A673 (cell line): ENCODE data around the gene TMEM161B. TPM values are rescaled to one million over a fixed set of nuclear protein-coding genes. Genes with fewer than 3 reads are reported as not detected.

Experiments
- BruUV-seq: library from RNA; stranded (reverse); fragments of 400-500 nt; replicated peaks from 2 replicates; lab custom pipeline; 2021; lab: Mats Ljungman, UMichigan
- CTCF ChIA-PET: fragments of 300-600 bp; sonication (Branson Sonifier 250); formaldehyde crosslinking; loops from one replicate; lab custom pipeline; 2022; ENCODE audit warnings: antibody characterized with exemption; lab: Charles Lee
- POLR2A ChIA-PET: fragments of 300-600 bp; sonication (Branson Sonifier 250); formaldehyde crosslinking; loops from one replicate; lab custom pipeline; 2022; ENCODE audit warnings: antibody characterized with exemption; ENCODE audit not compliant: low non-redundant PET; lab: Charles Lee
- DNase-seq: peaks from one replicate; pipeline ENCODE4 v3.0.0-alpha.2; 2015; ENCODE audit warnings: low spot score
- H3K27ac ChIP-seq: fragments of 200-600 bp; sonication (generic); 2 replicates; pipeline ENCODE4 v1.5.1; 2016; ENCODE audit warnings: mixed run types, low read depth, mild to moderate bottlenecking, mixed read lengths, antibody characterized with exemption, low read length; ENCODE audit not compliant: poor library complexity, severe bottlenecking
- H3K27me3 ChIP-seq: fragments of 200-600 bp; sonication (generic); replicated peaks from 2 replicates; pipeline ENCODE4 v1.6.1; 2017; ENCODE audit warnings: mixed run types, low read depth, mild to moderate bottlenecking, mixed read lengths, antibody characterized with exemption, low read length; ENCODE audit not compliant: insufficient read depth, poor library complexity
- H3K36me3 ChIP-seq: fragments of 200-600 bp; sonication (generic); 2 replicates; pipeline ENCODE4 v1.6.1; 2016; ENCODE audit warnings: mixed run types, mild to moderate bottlenecking, mixed read lengths, antibody characterized with exemption, low read length; ENCODE audit not compliant: insufficient read depth, poor library complexity, severe bottlenecking
- H3K4me1 ChIP-seq: fragments of 200-600 bp; sonication (generic); 2 replicates; pipeline ENCODE4 v1.6.1; 2017; ENCODE audit warnings: mixed run types, mild to moderate bottlenecking, mixed read lengths, antibody characterized with exemption, low read length; ENCODE audit not compliant: insufficient read depth, poor library complexity, severe bottlenecking
- H3K4me3 ChIP-seq: fragments of 200-600 bp; sonication (generic); 2 replicates; pipeline ENCODE4 v1.5.1; 2016; ENCODE audit warnings: low read depth, mixed run types, mild to moderate bottlenecking, mixed read lengths, low read length; ENCODE audit not compliant: poor library complexity, severe bottlenecking
- H3K9me3 ChIP-seq: fragments of 200-600 bp; sonication (generic); 2 replicates; pipeline ENCODE4 v1.6.1; 2016; ENCODE audit warnings: mixed run types, low read depth, mild to moderate bottlenecking, mixed read lengths, antibody characterized with exemption, low read length; ENCODE audit not compliant: poor library complexity, severe bottlenecking
- EZH2 ChIP-seq: fragments of 200-600 bp; sonication (generic); IDR thresholded peaks from 2 replicates; pipeline ENCODE4 v1.6.1; 2017; ENCODE audit warnings: borderline replicate concordance, low read depth, mild to moderate bottlenecking, mixed read lengths, antibody characterized with exemption, low read length; ENCODE audit not compliant: poor library complexity, severe bottlenecking
- intact Hi-C: fragments of 100-400 bp; cut with micrococcal nuclease; formaldehyde crosslinking; loops from one replicate; pipeline ENCODE4 v1.10.0; 2022; ENCODE audit not compliant: unreplicated experiment
- total RNA-seq: library from RNA; stranded (reverse); gene quantifications from 2 replicates; pipeline ENCODE4 v1.2.3, GENCODE V29; 2021
- TF ChIP-seq, protein P1 (sequence below): fragments of 300-800, 200-600 bp; sonication (generic); conservative IDR thresholded peaks from 2 replicates; pipeline ENCODE4 v1.5.1; 2017; ENCODE audit warnings: low read depth, mild to moderate bottlenecking, antibody characterized with exemption, low read length, moderate library complexity, mixed read lengths

TMEM161B gene
- total RNA-seq, 1 experiment from 2014 or later = 20.7 TPM

DNA sequence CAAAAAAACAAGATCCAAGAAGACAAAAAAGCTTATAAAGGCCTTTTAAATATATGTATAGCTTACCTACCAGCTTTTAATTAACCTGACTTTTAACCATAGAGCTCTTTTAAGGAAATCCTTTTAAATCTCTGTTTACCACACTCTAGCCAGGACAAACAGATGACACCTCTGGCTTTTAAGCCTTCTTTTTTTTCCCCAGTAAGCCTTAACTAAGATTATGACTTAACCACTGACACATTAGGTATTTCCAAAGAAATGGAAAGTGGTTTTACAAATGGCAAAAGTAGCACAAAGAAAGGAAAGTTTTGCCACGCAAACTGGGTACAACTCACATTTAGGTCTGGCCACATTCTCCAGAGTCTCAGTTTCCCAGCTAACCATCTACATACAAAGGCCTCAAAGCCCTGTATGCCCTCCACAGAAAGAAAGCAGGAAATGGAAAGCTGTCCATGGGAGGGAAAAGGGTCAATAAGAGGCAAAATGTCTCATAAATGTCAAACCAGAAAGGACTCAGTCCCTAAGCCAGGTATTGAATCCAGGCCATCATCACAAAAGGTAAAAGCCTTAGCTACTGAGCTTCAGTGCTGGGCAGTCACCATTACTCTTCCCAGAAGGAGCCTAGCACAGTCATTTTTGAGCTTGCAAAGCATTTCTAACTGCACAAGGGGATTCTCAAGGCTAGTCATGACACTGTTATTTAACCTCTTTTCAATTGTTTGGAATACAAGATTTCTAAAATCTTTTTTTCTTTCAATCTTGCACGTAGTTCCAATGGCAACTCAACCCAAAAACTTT is 19.7 kb downstream of the TMEM161B start:
- Histone ChIP-seq H3K4me1 (peaks cover 3% of the 10 kb centered on the region), H3K27ac (no peak overlapping the region)
- POLR2A ChIA-PET = no interaction called here

DNA sequence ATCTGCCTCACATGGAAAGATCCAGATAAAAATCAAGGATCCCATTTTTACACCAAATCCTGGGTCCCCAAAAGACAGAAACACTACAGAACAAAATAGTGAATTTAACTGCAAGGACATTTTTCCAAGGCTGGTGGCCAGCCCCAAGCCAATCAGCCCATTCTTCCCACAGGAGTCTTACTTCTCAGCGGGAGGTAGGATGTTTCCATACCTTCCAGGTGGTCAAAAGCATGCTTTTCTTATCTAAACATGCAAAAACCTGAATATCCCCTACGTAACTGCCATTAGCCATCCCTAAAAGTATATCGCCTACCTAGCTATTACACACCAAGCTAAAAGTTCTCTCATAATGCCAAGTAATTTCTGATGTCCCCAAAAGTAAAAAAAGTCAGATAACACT is 20.6 kb downstream of the TMEM161B start:
- ChIA-PET POLR2A (no interaction called here), CTCF (no interaction called here)
- H3K9me3 ChIP-seq = no peaks in the 10 kb centered on the region
- no peak overlapping the region for H3K27ac ChIP-seq
- no TSS peak for BruUV-seq
- DNase-seq = no peak
- TF ChIP-seq, protein P1, sequence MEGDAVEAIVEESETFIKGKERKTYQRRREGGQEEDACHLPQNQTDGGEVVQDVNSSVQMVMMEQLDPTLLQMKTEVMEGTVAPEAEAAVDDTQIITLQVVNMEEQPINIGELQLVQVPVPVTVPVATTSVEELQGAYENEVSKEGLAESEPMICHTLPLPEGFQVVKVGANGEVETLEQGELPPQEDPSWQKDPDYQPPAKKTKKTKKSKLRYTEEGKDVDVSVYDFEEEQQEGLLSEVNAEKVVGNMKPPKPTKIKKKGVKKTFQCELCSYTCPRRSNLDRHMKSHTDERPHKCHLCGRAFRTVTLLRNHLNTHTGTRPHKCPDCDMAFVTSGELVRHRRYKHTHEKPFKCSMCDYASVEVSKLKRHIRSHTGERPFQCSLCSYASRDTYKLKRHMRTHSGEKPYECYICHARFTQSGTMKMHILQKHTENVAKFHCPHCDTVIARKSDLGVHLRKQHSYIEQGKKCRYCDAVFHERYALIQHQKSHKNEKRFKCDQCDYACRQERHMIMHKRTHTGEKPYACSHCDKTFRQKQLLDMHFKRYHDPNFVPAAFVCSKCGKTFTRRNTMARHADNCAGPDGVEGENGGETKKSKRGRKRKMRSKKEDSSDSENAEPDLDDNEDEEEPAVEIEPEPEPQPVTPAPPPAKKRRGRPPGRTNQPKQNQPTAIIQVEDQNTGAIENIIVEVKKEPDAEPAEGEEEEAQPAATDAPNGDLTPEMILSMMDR = no peak
- no peak for TF ChIP-seq EZH2
- no peaks in the 10 kb centered on the region for H3K36me3 ChIP-seq
- peaks cover 10% of the 10 kb centered on the region for H3K4me1 ChIP-seq
- no peak overlapping the region for H3K4me3 ChIP-seq
- no peaks in the 10 kb centered on the region for H3K27me3 ChIP-seq
- intact Hi-C loops = no loop called here

More for the DNA sequence above, 19.7 kb downstream of the TMEM161B start:
- H3K27me3 ChIP-seq = no peaks in the 10 kb centered on the region
- intact Hi-C loops = no loop called here
- BruUV-seq = no TSS peak
- H3K36me3 ChIP-seq = no peaks in the 10 kb centered on the region
- no peak for TF ChIP-seq EZH2
- TF ChIP-seq, protein P1 = no peak
- H3K4me3 ChIP-seq = no peak overlapping the region
- CTCF ChIA-PET = interaction anchor here (0.6 kb wide), 1 partner anchor 467 kb away, joined by 3 read pairs; no protein-coding TSS in a partner anchor
- H3K9me3 ChIP-seq = no peaks in the 10 kb centered on the region
- DNase-seq = no peak

DNA sequence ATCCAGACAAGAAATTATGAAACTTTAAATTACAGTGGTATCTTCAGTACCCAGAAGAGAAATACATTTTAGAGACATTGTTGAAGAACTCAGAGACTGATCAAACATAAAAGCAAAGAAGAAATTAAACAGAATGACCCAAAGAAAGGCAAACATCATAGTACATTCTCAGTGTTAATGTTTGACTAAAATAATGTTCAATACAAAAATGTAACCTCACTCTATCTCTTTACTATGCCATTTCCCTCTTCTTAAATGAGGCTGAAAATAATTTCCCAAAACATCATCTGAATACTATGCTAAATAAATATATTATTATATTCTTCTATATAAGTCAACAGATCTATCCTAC is 22.8 kb downstream of the TMEM161B start:
- CTCF ChIA-PET = interaction anchor here (0.6 kb wide), 1 partner anchor 105 kb away, joined by 7 read pairs; no protein-coding TSS in a partner anchor
- no peak overlapping the region for H3K4me3 ChIP-seq
- BruUV-seq = no TSS peak
- H3K4me1 ChIP-seq = peaks cover 12% of the 10 kb centered on the region
- no peaks in the 10 kb centered on the region for H3K9me3 ChIP-seq
- intact Hi-C loops = no loop called here
- POLR2A ChIA-PET = interaction anchor here (0.6 kb wide), 1 partner anchor 17 kb away, joined by 3 read pairs; no protein-coding TSS in a partner anchor
- DNase-seq = no peak
- TF ChIP-seq, protein P1 = no peak
- TF ChIP-seq EZH2 = no peak
- no peak overlapping the region for H3K27ac ChIP-seq
- no peaks in the 10 kb centered on the region for H3K27me3 ChIP-seq
- no peaks in the 10 kb centered on the region for H3K36me3 ChIP-seq
